Kidney capillary endothelial cell (primary cell): Measurements from ENCODE around the gene IGF2BP2.
"Not testable (repeated sequence)": the region's sequence is repeated elsewhere in the genome, so short reads cannot be mapped to it uniquely, and the experiment has no call there.

ENCODE experiments used
- DNase-seq: peaks from one replicate; pipeline ENCODE4 v3.0.0-alpha.2; 2018; ENCODE audit warnings: low spot score

The IGF2BP2 gene

DNA sequence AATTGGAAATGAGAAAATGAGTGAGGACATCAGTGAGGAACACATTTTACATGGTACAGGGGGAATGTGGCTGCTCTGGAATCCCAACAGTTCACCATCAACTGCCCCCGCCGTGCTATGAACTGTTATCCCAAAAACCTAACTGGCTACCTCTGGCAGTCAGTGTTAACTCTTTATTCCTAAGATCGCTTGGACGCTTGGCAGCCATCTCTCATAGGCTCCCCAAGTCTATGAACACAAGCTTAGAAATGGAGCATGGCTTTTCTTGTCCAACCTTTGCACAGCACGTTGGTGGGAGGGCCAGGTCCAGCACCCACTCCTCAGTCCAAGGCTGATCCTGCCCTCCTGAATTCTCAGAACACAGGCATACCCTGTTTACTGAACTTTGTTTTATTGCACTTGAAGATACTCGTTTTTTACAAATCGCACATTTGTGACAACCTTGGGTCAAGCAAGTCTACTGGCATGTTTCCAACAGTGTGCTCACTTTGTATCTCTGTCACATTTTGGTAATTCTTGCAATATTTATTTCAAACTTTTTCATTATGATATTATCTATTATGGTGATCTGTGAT, 185.1 kb downstream of the IGF2BP2 start:
- DNase-seq: no peak

DNA sequence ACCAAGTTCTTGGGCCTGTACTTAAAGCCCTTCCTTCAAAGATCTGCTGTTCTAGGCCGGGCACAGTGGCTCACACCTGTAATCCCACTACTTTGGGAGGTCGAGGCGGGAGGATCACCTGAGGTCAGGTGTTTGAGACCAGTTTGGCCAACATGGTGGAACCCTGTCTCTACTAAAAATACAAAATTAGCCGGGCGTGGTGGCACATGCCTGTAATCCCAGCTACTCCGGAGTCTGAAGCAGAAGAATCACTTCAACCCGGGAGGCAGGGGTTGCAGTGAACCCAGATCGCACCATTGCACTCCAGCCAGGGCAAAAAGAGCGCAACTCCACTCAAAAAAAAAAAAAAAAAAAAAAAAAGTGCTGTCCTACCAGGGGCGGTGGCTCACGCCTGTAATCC, 186.2 kb downstream of the IGF2BP2 start:
- not testable (repeated sequence) for DNase-seq

DNA sequence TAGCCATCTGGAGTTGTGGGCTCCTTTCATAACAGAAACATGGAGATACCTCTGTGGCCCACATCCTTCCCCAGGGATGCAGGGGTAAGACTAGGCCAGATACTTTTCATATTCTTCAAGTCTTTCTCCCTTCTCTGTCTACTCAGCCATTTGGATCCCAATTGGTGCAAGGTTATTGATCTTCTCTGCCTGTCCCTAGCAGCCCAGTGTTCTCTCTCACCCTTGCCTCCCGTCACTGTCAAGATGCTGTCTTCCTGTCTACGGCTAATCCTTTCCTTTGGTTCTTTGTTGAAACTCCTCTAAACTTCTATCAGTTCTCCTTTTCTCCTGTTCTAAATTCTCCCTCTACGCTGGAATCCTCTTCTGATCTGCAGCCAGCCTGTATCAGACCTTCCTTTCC, 187.5 kb downstream of the IGF2BP2 start:
- no peak for DNase-seq

DNA sequence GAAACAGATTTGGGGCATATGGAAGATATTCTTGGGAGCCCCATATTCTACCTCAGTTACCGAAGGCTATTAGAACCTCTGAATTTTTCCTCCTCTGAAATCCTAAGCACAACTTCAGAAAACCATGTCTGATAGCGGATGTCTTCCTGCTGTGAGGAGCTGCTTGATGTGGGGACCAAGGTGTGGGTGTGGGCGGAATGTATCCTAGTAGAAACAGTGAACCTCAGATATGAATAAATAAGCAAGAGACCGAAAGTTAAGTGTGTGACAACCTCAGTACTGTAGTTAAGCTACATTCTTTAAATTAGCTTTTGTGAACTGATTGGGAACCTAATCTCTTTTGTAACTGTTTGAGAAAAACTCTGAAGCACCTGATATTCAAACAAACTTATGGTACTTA, 191.8 kb downstream of the IGF2BP2 start:
- no peak for DNase-seq

DNA sequence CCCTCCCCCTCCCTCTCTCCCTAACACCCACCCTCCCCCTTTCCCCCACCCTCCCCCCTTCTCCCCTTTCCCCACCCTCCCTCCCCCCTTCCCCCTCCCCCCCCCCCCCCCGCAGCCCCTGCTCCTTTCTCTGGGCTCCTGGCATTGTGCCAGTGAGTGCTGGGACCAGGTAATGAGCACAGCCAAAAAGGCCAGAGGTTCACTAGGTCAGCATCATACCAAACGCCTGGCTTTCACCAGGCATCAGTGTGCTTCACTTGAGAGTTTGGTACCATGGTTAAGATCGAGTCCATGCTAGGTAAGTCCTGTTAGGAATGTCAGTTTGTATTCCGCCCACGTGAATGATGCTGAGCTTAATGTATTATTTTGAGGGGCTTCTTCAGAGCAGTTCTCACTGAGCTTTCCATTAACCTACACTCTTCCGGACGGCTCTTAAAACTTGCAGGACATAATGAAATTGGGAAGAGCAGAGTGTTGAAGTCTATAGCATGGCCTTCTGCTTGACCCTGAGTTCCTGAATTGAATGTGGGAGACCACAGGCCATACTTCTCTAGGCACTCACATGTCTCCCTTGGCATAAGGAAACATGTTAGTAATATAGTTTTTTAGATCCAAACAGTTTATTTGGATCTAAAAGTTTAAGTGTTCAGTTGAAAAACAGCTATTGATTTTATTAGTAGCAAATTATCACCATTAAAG, 193.2 kb downstream of the IGF2BP2 start:
- no peak for DNase-seq

DNA sequence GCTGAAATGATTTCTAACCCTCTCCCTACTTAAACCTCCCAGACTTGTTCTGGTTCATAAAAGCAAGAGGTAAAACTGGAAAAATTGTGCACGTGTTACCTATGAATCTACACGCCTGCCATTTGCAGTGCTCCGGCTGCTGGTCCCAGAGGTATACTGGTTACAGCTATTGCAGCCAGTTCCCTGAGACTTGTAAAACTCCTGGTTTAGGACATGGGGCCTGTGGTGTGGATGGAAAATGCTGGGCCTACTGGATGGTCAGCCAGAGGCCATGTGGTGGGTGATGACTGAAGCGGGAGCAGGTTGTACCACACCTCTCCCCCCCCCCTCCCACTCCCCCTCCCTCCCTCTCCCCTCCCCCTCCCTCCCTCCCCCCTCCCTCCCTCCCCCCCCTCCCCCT, 193.7 kb downstream of the IGF2BP2 start:
- no peak for DNase-seq

DNA sequence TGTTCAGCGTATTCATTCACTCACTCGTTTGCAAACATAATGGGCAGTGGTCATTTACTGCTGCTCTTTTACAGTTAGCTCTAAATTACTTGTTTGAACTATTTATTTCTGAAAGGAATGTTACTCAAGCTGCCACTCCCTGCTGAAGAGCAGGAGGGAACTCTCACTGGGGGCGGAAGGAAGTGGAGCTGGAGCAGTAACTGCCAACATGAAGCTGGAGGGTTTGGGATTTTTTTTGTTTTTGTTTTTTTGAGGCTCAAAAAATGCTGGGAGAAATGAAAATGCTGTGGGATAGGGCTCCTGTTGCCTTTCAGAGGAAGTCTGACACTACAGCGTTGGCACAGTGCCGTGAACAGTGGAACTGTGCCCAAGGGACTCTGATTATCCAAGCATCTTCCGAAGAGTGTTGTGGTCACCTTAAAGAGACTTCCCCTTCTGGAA, 194.6 kb downstream of the IGF2BP2 start:
- peak; percentile 51 for DNase-seq

DNA sequence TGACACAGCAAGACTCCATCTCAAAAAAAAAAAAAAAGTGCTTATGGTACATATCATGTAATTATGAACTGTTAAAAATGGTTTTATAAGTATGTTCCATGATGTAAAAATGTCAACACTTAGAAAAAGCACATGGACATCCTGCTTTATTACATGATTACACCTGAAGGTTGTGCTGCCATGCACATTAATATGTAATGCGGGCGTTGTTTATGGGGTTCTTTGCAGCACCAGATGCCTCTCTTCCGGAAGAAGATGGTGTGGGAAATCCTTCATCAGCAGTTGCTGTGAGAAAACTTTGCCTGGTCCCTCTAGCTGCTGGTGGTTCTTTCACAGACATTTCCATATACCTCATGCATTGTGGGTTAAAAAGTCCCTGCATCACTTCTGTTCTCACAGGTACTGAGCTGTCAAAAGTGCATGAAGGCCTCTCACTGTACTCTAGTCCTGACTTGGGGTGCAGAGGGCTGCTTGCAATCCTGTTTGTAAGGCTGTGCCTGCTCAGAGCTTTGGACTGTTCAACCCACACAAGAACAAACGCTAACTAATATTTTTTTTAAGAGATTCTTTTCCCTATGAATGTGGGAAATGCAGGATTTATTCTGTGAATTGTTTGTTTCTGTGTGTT, 195.2 kb downstream of the IGF2BP2 start:
- no peak for DNase-seq

DNA sequence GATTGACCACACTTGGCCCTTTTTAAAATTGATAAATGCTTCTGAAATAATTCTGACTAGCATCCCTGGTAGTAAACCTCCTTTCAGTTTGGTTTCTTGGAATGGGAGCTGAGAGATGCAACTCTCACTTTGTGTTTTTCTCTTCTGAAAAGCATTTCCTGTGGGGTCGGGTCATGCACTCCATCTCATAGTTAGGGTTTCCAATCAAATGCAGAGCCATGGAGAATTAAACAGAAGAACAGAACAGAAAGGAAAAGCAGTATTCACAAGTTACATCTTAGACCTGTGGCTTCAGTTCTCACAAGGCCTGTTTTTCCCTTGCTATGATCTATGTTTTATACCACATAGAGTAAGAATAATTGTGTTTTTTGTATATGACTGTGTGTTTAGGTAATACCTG, 199.1 kb downstream of the IGF2BP2 start:
- no peak for DNase-seq

DNA sequence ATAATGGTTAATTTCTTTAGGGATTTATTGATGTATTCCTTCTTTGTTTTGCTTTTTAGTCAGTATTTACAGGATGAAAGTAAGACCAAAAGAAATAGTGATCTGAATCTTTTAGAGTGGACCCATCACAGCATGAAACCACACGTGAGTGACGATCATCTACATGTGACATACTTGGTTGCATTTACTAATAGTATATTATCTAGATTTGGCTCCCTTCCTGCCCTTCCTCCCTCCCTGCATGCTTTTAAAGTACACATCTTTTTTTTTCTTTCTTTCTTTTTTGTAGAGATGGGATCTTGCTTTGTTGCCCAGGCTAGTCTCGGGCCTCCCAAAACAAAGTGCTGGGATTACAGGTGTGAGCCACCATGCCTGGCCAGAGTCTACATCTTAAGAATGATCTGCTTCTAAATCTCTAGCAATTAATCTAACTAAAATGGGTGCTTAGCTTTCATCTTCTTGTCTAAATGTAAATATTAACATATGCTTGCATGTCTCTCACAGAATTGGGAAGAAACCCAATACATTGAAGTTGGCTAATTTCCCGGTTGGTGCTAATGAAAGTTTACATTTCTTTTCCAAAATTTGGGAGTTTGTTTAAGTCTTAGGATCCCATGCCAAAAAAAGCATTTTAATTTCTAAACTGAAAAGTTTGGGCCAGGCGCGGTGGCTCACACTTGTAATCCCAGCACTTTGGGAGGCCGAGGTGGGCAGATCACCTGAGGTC, 200.7 kb downstream of the IGF2BP2 start:
- no peak for DNase-seq

DNA sequence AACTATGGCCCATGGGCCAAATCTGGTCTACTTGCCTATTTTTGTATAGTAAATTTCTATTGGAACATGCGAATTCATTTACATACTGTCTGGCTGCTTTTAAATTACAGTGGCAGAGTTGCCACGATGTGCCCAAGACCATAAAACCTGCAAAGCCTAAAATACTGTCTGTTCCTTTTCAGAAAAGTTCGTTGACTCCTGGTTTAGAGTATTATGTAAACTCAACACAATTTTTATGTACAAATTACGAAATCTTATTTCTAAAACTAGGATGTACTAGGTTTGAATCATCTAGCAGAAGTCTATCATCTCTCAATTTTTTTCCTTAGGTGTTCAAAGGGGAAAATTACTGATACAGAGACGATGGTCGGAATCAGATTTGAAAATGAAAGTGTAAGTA, 211.8 kb downstream of the IGF2BP2 start:
- DNase-seq: no peak

DNA sequence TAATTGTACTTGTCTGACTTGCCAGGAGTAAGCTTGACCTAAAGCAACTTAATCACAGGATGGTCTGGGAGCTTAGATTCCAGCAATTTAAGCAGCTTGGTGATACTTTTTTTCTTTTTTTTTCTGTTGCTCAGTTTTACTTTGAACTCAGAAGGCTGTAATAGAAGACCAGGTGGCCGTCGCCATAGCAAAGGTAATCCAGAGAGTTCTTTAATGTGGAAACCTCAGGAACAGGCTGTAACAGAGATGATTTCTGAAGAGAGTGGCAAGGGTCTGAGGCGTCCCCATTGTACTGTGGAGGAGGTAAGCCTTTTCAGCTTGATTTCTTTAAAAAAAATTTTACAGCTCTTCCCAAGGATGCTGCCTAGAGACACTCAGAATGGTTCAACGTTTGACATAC, 218.6 kb downstream of the IGF2BP2 start:
- no peak for DNase-seq

DNA sequence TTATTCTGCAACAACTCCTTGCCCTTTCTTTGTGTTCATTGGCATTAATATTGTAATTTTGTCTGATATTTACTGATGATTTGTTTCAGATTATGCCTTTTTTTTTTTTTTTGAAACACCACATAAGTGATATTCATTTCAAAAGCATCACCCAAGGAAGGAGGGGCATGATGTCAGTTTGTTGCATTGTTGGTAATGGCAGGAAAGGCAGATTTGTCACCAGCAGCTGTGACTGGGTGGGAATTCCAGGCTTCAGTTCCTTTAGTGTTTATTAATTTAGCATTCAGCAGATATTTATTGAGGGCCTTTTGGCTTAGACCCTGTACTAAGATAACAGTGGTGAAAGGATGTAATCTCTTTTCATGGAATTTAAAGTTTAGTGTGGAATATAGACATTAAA, 219.3 kb downstream of the IGF2BP2 start:
- peak; percentile 42 for DNase-seq

DNA sequence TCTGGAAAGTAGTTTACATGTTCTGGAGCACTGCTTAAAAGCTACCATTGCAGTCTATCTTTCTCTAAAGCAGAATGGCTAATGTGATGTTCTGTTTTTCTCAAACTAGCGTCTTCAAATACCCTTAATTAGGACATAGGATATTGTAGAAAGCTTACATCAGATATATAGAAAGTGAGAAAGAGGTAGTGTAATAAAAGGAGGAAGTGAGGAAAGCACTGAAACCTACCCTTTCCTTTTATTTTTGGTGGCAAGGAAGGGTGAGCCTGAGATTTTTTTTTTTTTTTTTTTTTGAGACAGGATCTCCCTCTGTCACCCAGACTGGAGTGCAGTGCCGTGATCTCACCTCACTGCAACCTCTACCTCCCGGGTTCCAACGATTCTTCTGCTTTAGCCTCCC, 229.3 kb downstream of the IGF2BP2 start:
- DNase-seq: no peak

DNA sequence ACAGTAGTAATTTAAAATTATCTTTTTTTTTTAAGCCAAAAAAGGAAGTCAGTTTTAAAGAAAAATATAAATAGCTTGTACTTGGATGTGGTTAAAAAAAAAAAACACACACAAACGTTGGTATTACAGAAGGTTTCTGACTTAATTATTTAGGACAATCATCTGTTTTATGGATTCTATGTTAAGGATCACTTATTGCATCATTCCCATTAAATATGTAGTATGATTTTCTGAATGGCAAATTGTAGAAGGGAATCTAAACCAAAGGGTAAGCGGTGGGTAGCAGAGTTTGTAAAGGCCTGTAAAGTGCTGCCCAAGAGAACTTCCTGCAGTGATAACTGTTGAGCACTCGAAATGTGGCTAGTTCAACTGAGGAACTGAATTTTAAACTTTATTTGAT, 230.8 kb downstream of the IGF2BP2 start:
- no peak for DNase-seq
